SK-N-SH (cell line): ENCODE data around the gene TBC1D3I. TPM values are rescaled to one million over a fixed set of nuclear protein-coding genes. Genes with fewer than 3 reads are reported as not detected.
"Not testable (repeated sequence)": the region's sequence is repeated elsewhere in the genome, so short reads cannot be mapped to it uniquely, and the experiment has no call there.

Experiments used
- CTCF ChIA-PET: fragments of 300-600, 350-600 bp; formaldehyde crosslinking; extraction: SDS; loops from one replicate; lab custom pipeline; 2021; lab: Yijun Ruan, JAX
- POLR2A ChIA-PET: fragments of 350-600 bp; sonication (Branson Sonifier 250); formaldehyde crosslinking; extraction: SDS; loops from one replicate; lab custom pipeline; 2020; ENCODE audit warnings: antibody characterized with exemption, inconsistent platforms; lab: Yijun Ruan, JAX
- DNase-seq: peaks from one replicate; pipeline ENCODE4 v3.0.0; 2012
- H2AFZ ChIP-seq: fragments of 200-600 bp; sonication (generic); 2 replicates; pipeline ENCODE4 v1.8.1; 2016; ENCODE audit warnings: antibody characterized with exemption, mild to moderate bottlenecking, low read depth
- H3F3A ChIP-seq: fragments of 200-600 bp; sonication (generic); replicated peaks from 2 replicates; pipeline ENCODE3; 2016; ENCODE audit warnings: antibody characterized with exemption, mild to moderate bottlenecking; ENCODE audit not compliant: insufficient read depth
- H3K27ac ChIP-seq, 2 experiments: fragments of 200-500 bp in 1 of 2; fragments of 200-600 bp in 1 of 2; sonication (Bioruptor generic) in 1 of 2; sonication (generic), shearing (Covaris generic) in 1 of 2; 2 replicates each; pipeline versions ENCODE4 v1.5.1 to v1.6.1; 2014 to 2016; ENCODE audit warnings: low read depth in 2 of 2, inconsistent platforms in 1 of 2, low read length in 1 of 2, mild to moderate bottlenecking in 1 of 2, mixed read lengths in 1 of 2
- H3K27me3 ChIP-seq: fragments of 200-600 bp; sonication (generic), shearing (Covaris generic); 2 replicates; pipeline ENCODE4 v1.6.1; 2016; ENCODE audit warnings: mixed run types; ENCODE audit not compliant: insufficient read depth
- H3K36me3 ChIP-seq, 2 experiments: fragments of 200-500 bp in 1 of 2; fragments of 200-600 bp in 1 of 2; sonication (Bioruptor generic) in 1 of 2; sonication (generic) in 1 of 2; replicated peaks in 1 of 2; 2 replicates each; pipeline versions ENCODE3 to v1.5.1; 2014 to 2016; ENCODE audit warnings: low read length in 1 of 2, mild to moderate bottlenecking in 1 of 2; ENCODE audit not compliant: insufficient read depth in 2 of 2, control insufficient read depth in 1 of 2
- H3K4me1 ChIP-seq, 2 experiments: fragments of 200-500 bp in 1 of 2; fragments of 200-600 bp in 1 of 2; sonication (Bioruptor generic) in 1 of 2; sonication (generic), shearing (Covaris generic) in 1 of 2; 2 replicates each; pipeline versions ENCODE4 v1.5.1 to v1.6.1; 2014 to 2016; ENCODE audit warnings: low read depth in 1 of 2, low read length in 1 of 2, mixed run types in 1 of 2; ENCODE audit not compliant: insufficient read depth in 2 of 2, control insufficient read depth in 1 of 2
- H3K4me2 ChIP-seq: fragments of 200-600 bp; sonication (generic), shearing (Covaris generic); 2 replicates; pipeline ENCODE4 v1.6.1; 2017; ENCODE audit warnings: mixed run types
- H3K4me3 ChIP-seq, 2 experiments: fragments of 200-500 bp in 1 of 2; fragments of 200-600 bp in 1 of 2; sonication (Bioruptor generic) in 1 of 2; sonication (generic), shearing (Covaris generic) in 1 of 2; 2 replicates each; pipeline versions ENCODE4 v1.5.1 to v1.8.1; 2014 to 2016; ENCODE audit warnings: low read depth in 2 of 2, inconsistent platforms in 1 of 2, low read length in 1 of 2, mild to moderate bottlenecking in 1 of 2, mixed read lengths in 1 of 2, moderate library complexity in 1 of 2
- H3K79me2 ChIP-seq: fragments of 200-600 bp; sonication (generic); 2 replicates; pipeline ENCODE4 v1.8.1; 2017; ENCODE audit warnings: mild to moderate bottlenecking; ENCODE audit not compliant: insufficient read depth
- H3K9ac ChIP-seq: fragments of 200-600 bp; sonication (generic); 2 replicates; pipeline ENCODE4 v1.6.1; 2017; ENCODE audit warnings: mixed run types
- H3K9me2 ChIP-seq: fragments of 200-600 bp; sonication (generic); 2 replicates; pipeline ENCODE4 v1.6.1; 2017; ENCODE audit warnings: mixed run types
- H3K9me3 ChIP-seq: fragments of 200-600 bp; sonication (generic); 2 replicates; pipeline ENCODE4 v1.6.1; 2017; ENCODE audit warnings: mixed run types, mild to moderate bottlenecking, moderate library complexity
- H4K20me1 ChIP-seq: fragments of 200-600 bp; sonication (generic); 2 replicates; pipeline ENCODE4 v1.6.1; 2017; ENCODE audit warnings: mild to moderate bottlenecking, mixed run types; ENCODE audit not compliant: insufficient read depth
- CHD2 ChIP-seq: fragments of 150-350 bp; IDR thresholded peaks from 2 replicates; pipeline ENCODE4 v1.6.1; 2018; ENCODE audit warnings: low read length; ENCODE audit not compliant: partially characterized antibody
- EZH2phosphoT487 ChIP-seq: fragments of 200-600 bp; sonication (generic); IDR thresholded peaks from 2 replicates; pipeline ENCODE4 v1.6.1; 2017; ENCODE audit warnings: low read depth, mixed run types, mild to moderate bottlenecking, antibody characterized with exemption, moderate library complexity, borderline replicate concordance
- FOSL2 ChIP-seq: IDR thresholded peaks from 2 replicates; pipeline ENCODE4 v1.4.0; 2012; ENCODE audit warnings: low read depth, mild to moderate bottlenecking, moderate library complexity, borderline replicate concordance
- GABPA ChIP-seq: IDR thresholded peaks from 2 replicates; pipeline ENCODE4 v1.4.0; 2012; ENCODE audit warnings: low read depth, mild to moderate bottlenecking
- RCOR1 ChIP-seq: fragments of 150-350 bp; IDR thresholded peaks from 2 replicates; pipeline ENCODE4 v1.6.1; 2017; ENCODE audit warnings: antibody characterized with exemption, low read length
- RFX5 ChIP-seq: IDR thresholded peaks from 2 replicates; pipeline ENCODE4 v1.6.1; 2012; ENCODE audit warnings: mild to moderate bottlenecking, improper control_type of control experiment, low read length
- SIN3A ChIP-seq: IDR thresholded peaks from 2 replicates; pipeline ENCODE4 v1.6.1; 2012; ENCODE audit warnings: low read depth, mild to moderate bottlenecking, low read length, moderate library complexity, borderline replicate concordance
- SMC3 ChIP-seq: IDR thresholded peaks from 2 replicates; pipeline ENCODE4 v1.6.1; 2012; ENCODE audit warnings: low read depth, low read length, improper control_type of control experiment
- WGBS: methylation state at CpG from one replicate; pipeline ENCODE4 v1.1.6; 2017; ENCODE audit warnings: low lambda C conversion rate; 5-methylcytosine and 5-hydroxymethylcytosine counted together
- polyA plus RNA-seq, 3 experiments: library from polyadenylated mRNA; depleted of rRNA; stranded (reverse); fragments of >200 nt; gene quantifications; 2 replicates each; pipeline ENCODE4 v1.2.3, GENCODE V29; 2012
- TF ChIP-seq, protein P1 (sequence below): IDR thresholded peaks from 2 replicates; pipeline ENCODE4 v1.6.1; 2012; ENCODE audit warnings: mild to moderate bottlenecking, low read depth, low read length, moderate library complexity
- TF ChIP-seq, protein P2 (sequence below): fragments of 200-600 bp; sonication (generic); IDR thresholded peaks from 2 replicates; pipeline ENCODE4 v1.6.1; 2017; ENCODE audit warnings: antibody characterized with exemption, mild to moderate bottlenecking, moderate library complexity
- TF ChIP-seq, protein P3 (sequence below): IDR thresholded peaks from 2 replicates; pipeline ENCODE4 v1.4.0; 2012; ENCODE audit warnings: low read depth
- TF ChIP-seq, protein P4 (sequence below): IDR thresholded peaks from 2 replicates; pipeline ENCODE4 v1.4.0; 2012; ENCODE audit warnings: low read depth, borderline replicate concordance

Gene TBC1D3I
- polyA plus RNA-seq, 1 of the 3 experiments (the other 2 are of a cell fraction), result not detected

DNA sequence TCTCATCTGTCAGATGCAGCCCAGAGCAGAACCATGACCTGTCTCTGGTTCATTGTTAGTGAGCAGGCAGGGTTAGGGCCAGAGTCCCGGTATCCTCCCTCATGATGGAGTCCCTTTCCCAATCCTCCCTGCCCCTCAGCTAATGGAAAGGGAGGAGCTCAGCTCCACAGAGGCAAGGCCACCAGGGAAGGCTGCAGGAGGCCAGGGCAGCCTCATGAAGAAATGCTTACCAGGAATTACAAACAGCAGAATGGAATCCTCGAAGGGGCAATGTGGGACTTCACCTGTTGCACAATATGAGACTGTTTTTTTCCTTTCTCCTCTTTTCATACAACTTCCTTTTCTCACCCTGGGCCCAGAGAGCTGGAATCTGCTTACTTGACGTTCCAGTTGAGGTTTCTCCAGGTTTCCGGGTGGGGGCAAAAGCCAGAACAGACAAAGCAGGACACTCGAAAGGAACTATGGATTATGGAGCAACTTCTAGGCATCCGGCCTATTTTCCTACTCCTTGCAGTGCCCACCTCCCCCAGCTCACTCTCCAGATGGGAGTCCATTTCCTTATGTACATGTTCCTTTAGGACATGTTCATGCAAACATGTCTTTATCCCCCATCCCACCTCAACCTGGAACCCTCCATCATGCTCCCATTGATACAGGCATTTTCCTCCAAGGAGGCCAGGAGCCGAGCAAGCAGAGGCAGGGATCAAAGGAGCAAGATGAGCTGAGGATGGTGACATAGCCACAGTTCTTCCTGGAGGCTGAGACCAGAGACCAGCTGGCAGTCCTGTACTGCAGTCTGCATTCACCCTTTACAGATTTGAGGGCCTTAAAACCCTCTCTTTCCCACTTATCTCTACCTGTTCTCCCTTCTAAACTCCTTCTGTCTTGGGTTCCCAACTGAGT is 48.7 kb downstream of the TBC1D3I start:
- H3K79me2 ChIP-seq, H3F3A ChIP-seq, CTCF ChIA-PET, POLR2A ChIA-PET, H3K9me3 ChIP-seq, H3K4me3 ChIP-seq, H3K4me2 ChIP-seq, DNase-seq, H3K9me2 ChIP-seq, H3K36me3 ChIP-seq, H3K9ac ChIP-seq, H2AFZ ChIP-seq, H4K20me1 ChIP-seq, H3K27ac ChIP-seq, H3K4me1 ChIP-seq: not testable (repeated sequence)
- WGBS, result 4% methylated on average over 7 of the region's 7 CpGs
- peaks cover 23% of the 10 kb centered on the region; the same call in 1 of the 2 replicates for H3K27me3 ChIP-seq

DNA sequence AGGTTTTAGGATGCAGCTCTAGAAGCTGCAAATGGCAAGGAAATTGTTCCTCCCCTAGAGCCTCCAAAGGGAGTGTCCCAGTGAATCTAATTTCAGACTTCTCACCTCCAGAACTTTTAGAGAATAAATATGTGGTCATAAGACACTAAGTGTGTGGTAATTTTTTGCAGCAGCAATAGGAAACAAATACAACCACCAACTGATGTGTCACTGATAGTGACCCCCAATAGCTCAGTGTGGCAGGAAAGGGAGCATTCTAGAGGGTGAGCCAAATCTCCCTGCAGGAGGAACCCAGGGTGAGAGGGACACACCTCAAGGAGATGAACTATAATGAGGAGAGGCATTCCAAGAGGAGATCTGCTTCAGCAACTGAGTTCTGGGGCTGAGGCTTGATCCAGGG is 49.5 kb downstream of the TBC1D3I start:
- Histone ChIP-seq H3K9me3 (no peaks in the 10 kb centered on the region), H4K20me1 (no peaks in the 10 kb centered on the region), H3F3A (no peaks in the 10 kb centered on the region), H3K36me3 (no peaks in the 10 kb centered on the region), H3K79me2 (no peaks in the 10 kb centered on the region), H3K9ac (no peak overlapping the region), H3K4me2 (no peak overlapping the region), H3K27ac (no peak overlapping the region), H2AFZ (no peak overlapping the region), H3K27me3 (peaks cover 24% of the 10 kb centered on the region; the same call in 1 of the 2 replicates), H3K4me3 (no peak overlapping the region), H3K4me1 (no peaks in the 10 kb centered on the region), H3K9me2 (no peaks in the 10 kb centered on the region)
- no peak for DNase-seq
- ChIA-PET CTCF (no interaction called here), POLR2A (no interaction called here)
- TF ChIP-seq, protein P1, sequence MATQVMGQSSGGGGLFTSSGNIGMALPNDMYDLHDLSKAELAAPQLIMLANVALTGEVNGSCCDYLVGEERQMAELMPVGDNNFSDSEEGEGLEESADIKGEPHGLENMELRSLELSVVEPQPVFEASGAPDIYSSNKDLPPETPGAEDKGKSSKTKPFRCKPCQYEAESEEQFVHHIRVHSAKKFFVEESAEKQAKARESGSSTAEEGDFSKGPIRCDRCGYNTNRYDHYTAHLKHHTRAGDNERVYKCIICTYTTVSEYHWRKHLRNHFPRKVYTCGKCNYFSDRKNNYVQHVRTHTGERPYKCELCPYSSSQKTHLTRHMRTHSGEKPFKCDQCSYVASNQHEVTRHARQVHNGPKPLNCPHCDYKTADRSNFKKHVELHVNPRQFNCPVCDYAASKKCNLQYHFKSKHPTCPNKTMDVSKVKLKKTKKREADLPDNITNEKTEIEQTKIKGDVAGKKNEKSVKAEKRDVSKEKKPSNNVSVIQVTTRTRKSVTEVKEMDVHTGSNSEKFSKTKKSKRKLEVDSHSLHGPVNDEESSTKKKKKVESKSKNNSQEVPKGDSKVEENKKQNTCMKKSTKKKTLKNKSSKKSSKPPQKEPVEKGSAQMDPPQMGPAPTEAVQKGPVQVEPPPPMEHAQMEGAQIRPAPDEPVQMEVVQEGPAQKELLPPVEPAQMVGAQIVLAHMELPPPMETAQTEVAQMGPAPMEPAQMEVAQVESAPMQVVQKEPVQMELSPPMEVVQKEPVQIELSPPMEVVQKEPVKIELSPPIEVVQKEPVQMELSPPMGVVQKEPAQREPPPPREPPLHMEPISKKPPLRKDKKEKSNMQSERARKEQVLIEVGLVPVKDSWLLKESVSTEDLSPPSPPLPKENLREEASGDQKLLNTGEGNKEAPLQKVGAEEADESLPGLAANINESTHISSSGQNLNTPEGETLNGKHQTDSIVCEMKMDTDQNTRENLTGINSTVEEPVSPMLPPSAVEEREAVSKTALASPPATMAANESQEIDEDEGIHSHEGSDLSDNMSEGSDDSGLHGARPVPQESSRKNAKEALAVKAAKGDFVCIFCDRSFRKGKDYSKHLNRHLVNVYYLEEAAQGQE, result no peak
- TF ChIP-seq GABPA (no peak), FOSL2 (no peak), SMC3 (no peak), RCOR1 (no peak), CHD2 (no peak), SIN3A (no peak), EZH2phosphoT487 (no peak), RFX5 (no peak)
- TF ChIP-seq, protein P2, sequence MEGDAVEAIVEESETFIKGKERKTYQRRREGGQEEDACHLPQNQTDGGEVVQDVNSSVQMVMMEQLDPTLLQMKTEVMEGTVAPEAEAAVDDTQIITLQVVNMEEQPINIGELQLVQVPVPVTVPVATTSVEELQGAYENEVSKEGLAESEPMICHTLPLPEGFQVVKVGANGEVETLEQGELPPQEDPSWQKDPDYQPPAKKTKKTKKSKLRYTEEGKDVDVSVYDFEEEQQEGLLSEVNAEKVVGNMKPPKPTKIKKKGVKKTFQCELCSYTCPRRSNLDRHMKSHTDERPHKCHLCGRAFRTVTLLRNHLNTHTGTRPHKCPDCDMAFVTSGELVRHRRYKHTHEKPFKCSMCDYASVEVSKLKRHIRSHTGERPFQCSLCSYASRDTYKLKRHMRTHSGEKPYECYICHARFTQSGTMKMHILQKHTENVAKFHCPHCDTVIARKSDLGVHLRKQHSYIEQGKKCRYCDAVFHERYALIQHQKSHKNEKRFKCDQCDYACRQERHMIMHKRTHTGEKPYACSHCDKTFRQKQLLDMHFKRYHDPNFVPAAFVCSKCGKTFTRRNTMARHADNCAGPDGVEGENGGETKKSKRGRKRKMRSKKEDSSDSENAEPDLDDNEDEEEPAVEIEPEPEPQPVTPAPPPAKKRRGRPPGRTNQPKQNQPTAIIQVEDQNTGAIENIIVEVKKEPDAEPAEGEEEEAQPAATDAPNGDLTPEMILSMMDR, result no peak
- TF ChIP-seq, protein P3, sequence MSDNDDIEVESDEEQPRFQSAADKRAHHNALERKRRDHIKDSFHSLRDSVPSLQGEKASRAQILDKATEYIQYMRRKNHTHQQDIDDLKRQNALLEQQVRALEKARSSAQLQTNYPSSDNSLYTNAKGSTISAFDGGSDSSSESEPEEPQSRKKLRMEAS, result no peak
- TF ChIP-seq, protein P4, sequence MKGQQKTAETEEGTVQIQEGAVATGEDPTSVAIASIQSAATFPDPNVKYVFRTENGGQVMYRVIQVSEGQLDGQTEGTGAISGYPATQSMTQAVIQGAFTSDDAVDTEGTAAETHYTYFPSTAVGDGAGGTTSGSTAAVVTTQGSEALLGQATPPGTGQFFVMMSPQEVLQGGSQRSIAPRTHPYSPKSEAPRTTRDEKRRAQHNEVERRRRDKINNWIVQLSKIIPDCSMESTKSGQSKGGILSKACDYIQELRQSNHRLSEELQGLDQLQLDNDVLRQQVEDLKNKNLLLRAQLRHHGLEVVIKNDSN, result no peak
